Stimulated activated CD4-positive, alpha-beta T cell treated with anti-CD3 and anti-CD28 coated beads, Interleukin-4, amount 100 ng/mL, for 24 hours (primary cell): ENCODE results near the gene KCNH6.
A peak's percentile ranks its signal among the peaks of the same experiment; 100 is the strongest.

Experiments used
- DNase-seq: peaks from one replicate; pipeline ENCODE4 v3.0.0-alpha.2; 2020

KCNH6 gene

GRCh38 chr17:63523253-63523855 is at the start of gene KCNH6:
Gene KCNH6 (plus strand): TSS chr17:63523358. CDS start chr17:63523414, 56 bp downstream.
- no peak for DNase-seq

- DNase-seq, result no peak
Measured at GRCh38 chr17:63474174-63474573, 49.0 kb upstream of the KCNH6 start.

GRCh38 chr17:63474586-63475460 is 48.3 kb upstream of the KCNH6 start:
- no peak for DNase-seq

GRCh38 chr17:63475491-63476412 is 47.4 kb upstream of the KCNH6 start:
- no peak for DNase-seq

- DNase-seq, result no peak
Measured at GRCh38 chr17:63476459-63476853, 46.7 kb upstream of the KCNH6 start.

GRCh38 chr17:63476854-63477479 is 46.2 kb upstream of the KCNH6 start, which contains the start of gene ACE:
Gene ACE (plus strand): TSS chr17:63477061. CDS start chr17:63477095, 34 bp downstream.
- peak; percentile 42 for DNase-seq

- DNase-seq, result no peak
Measured at GRCh38 chr17:63477480-63478440, 45.4 kb upstream of the KCNH6 start.

GRCh38 chr17:63478814-63479494 is 44.2 kb upstream of the KCNH6 start:
- peak; percentile 81 for DNase-seq

GRCh38 chr17:63479495-63480184 is 43.5 kb upstream of the KCNH6 start:
- no peak for DNase-seq

- no peak for DNase-seq
Measured at GRCh38 chr17:63480192-63480784, 42.9 kb upstream of the KCNH6 start.

GRCh38 chr17:63480826-63481487 is 42.2 kb upstream of the KCNH6 start:
- DNase-seq, result no peak

GRCh38 chr17:63481488-63481870 is 41.7 kb upstream of the KCNH6 start:
- DNase-seq, result no peak

GRCh38 chr17:63482509-63482908 is 40.6 kb upstream of the KCNH6 start:
- no peak for DNase-seq

GRCh38 chr17:63483038-63483437 is 40.1 kb upstream of the KCNH6 start:
- DNase-seq, result no peak

- DNase-seq, result no peak
Measured at GRCh38 chr17:63483655-63484575, 39.2 kb upstream of the KCNH6 start.

- no peak for DNase-seq
Measured at GRCh38 chr17:63486317-63487013, 36.7 kb upstream of the KCNH6 start.

GRCh38 chr17:63487014-63487339 is 36.2 kb upstream of the KCNH6 start:
- no peak for DNase-seq

- DNase-seq, result no peak
Measured at GRCh38 chr17:63488851-63489250, 34.3 kb upstream of the KCNH6 start.
